Measurements from ENCODE around the gene PPM1K. TPM values are rescaled to one million over a fixed set of nuclear protein-coding genes. Genes with fewer than 3 reads are reported as not detected.

The PPM1K gene
- total and polyA plus RNA-seq, 7 donors, result 1.0 to 18.0 (median 3.5) TPM

GRCh38 chr4:88230461-88230891, 53.9 kb downstream of the PPM1K start:
- ATAC-seq (no peak), DNase-seq (no peak)
- Histone ChIP-seq H3K4me3 (peak overlapping the region; percentile 43), H3K36me3 (ENCODE audit: insufficient read depth in 1 of 2, low read depth in 1 of 2) (no peaks in the 10 kb centered on the region), H3K27me3 (ENCODE audit: insufficient read depth in 3 of 3, low read length in 2 of 3) (no peaks in the 10 kb centered on the region), H3K27ac (peak overlapping the region; percentile 58), H3K4me1 (peaks cover 7% of the 10 kb centered on the region), H3K9me3 (peaks cover 4% of the 10 kb centered on the region)
- TF ChIP-seq CTCF (IDR thresholded peaks at IDR 0.05), result no peak
- WGBS, 3 donors, result 75 to 84% (median 78%) methylated on average over 1 of the region's 1 CpG
- intact Hi-C loops (cut with DNase I), result no loop called here

GRCh38 chr4:88227734-88228133, 56.6 kb downstream of the PPM1K start:
- H3K9me3 ChIP-seq, result no peaks in the 10 kb centered on the region
- H3K27me3 ChIP-seq (ENCODE audit: insufficient read depth in 3 of 3, low read length in 2 of 3), result no peaks in the 10 kb centered on the region
- H3K27ac ChIP-seq, result no peak overlapping the region
- peaks cover 7% of the 10 kb centered on the region for H3K4me1 ChIP-seq
- ATAC-seq, result no peak
- intact Hi-C loops (cut with DNase I), result loop anchor here in 1 of 2 donors (10.0 kb wide), 1 partner anchor 57 kb away; the partner anchor contains the start of gene PPM1K
- no peaks in the 10 kb centered on the region for H3K36me3 ChIP-seq (ENCODE audit: insufficient read depth in 1 of 2, low read depth in 1 of 2)
- H3K4me3 ChIP-seq, result no peak overlapping the region
- no peak for TF ChIP-seq CTCF (IDR thresholded peaks at IDR 0.05)
- no peak for DNase-seq
- 65 to 72% (median 65%) methylated on average over 2 of the region's 2 CpGs for WGBS, 3 donors

GRCh38 chr4:88226143-88226542, 58.2 kb downstream of the PPM1K start:
- ATAC-seq (no peak), DNase-seq (no peak)
- intact Hi-C loops (cut with DNase I), result loop anchor here in 1 of 2 donors (10.0 kb wide), 1 partner anchor 59 kb away; the partner anchor contains the start of gene PPM1K
- 86 to 93% (median 90%) methylated on average over 1 of the region's 1 CpG for whole genome bisulfite sequencing, 3 donors
- H3K4me1 ChIP-seq, result peaks cover 7% of the 10 kb centered on the region
- no peak overlapping the region for H3K27ac ChIP-seq
- no peaks in the 10 kb centered on the region for H3K9me3 ChIP-seq
- H3K36me3 ChIP-seq (ENCODE audit: insufficient read depth in 1 of 2, low read depth in 1 of 2), result no peaks in the 10 kb centered on the region
- no peaks in the 10 kb centered on the region for H3K27me3 ChIP-seq (ENCODE audit: insufficient read depth in 3 of 3, low read length in 2 of 3)
- no peak for TF ChIP-seq CTCF (IDR thresholded peaks at IDR 0.05)
- H3K4me3 ChIP-seq, result no peak overlapping the region

GRCh38 chr4:88225232-88226105, 58.9 kb downstream of the PPM1K start:
- no peaks in the 10 kb centered on the region for H3K9me3 ChIP-seq
- intact Hi-C loops (cut with DNase I), result loop anchor here in 1 of 2 donors (10.0 kb wide), 1 partner anchor 59 kb away; the partner anchor contains the start of gene PPM1K
- no peak overlapping the region for H3K27ac ChIP-seq
- ATAC-seq (no peak), DNase-seq (no peak)
- peaks cover 2% of the 10 kb centered on the region for H3K4me1 ChIP-seq
- WGBS, 3 donors, result 48 to 64% (median 57%) methylated on average over 3 of the region's 3 CpGs
- no peaks in the 10 kb centered on the region for H3K36me3 ChIP-seq (ENCODE audit: insufficient read depth in 1 of 2, low read depth in 1 of 2)
- no peaks in the 10 kb centered on the region for H3K27me3 ChIP-seq (ENCODE audit: insufficient read depth in 3 of 3, low read length in 2 of 3)
- no peak for TF ChIP-seq CTCF (IDR thresholded peaks at IDR 0.05)
- no peak overlapping the region for H3K4me3 ChIP-seq
